Activated CD4-positive, alpha-beta T cell treated with anti-CD3 and anti-CD28 coated beads, Interleukin-2, Interleukin-4, amounts not matched to agents 100 ng/mL and 50 ng/mL, durations not matched to agents 16 hours and 8 hours (primary cell): ENCODE results near the gene CACNA2D2.

Experiments used
- DNase-seq: peaks from one replicate; pipeline ENCODE4 v3.0.0-alpha.2; 2020; ENCODE audit warnings: low spot score

CACNA2D2 gene

GRCh38 chr3:50393061-50393460, 110.4 kb downstream of the CACNA2D2 start:
- no peak for DNase-seq

GRCh38 chr3:50392101-50392715, 111.2 kb downstream of the CACNA2D2 start:
- no peak for DNase-seq

GRCh38 chr3:50390508-50391224, 112.8 kb downstream of the CACNA2D2 start:
- DNase-seq: no peak

- no peak for DNase-seq
These were observed 114.0 kb downstream of the CACNA2D2 start for GRCh38 chr3:50389414-50389767.

- no peak for DNase-seq
These were observed 114.6 kb downstream of the CACNA2D2 start for GRCh38 chr3:50388720-50389413.

GRCh38 chr3:50388016-50388719, 115.3 kb downstream of the CACNA2D2 start:
- no peak for DNase-seq

- no peak for DNase-seq
These were observed 117.7 kb downstream of the CACNA2D2 start for GRCh38 chr3:50385754-50386153.

GRCh38 chr3:50383750-50384149, 119.7 kb downstream of the CACNA2D2 start:
- no peak for DNase-seq

GRCh38 chr3:50382722-50383121, 120.7 kb downstream of the CACNA2D2 start:
- DNase-seq: no peak

GRCh38 chr3:50381383-50381782, 122.1 kb downstream of the CACNA2D2 start:
- no peak for DNase-seq

- no peak for DNase-seq
These were observed 122.9 kb downstream of the CACNA2D2 start for GRCh38 chr3:50380405-50381085.

GRCh38 chr3:50378757-50379156, 124.7 kb downstream of the CACNA2D2 start:
- DNase-seq: no peak

GRCh38 chr3:50378024-50378423, 125.4 kb downstream of the CACNA2D2 start:
- DNase-seq: no peak

- no peak for DNase-seq
These were observed 128.0 kb downstream of the CACNA2D2 start for GRCh38 chr3:50375258-50375931.

GRCh38 chr3:50374363-50375257, 128.8 kb downstream of the CACNA2D2 start:
- DNase-seq: no peak

- no peak for DNase-seq
These were observed 130.0 kb downstream of the CACNA2D2 start for GRCh38 chr3:50373146-50374051.

GRCh38 chr3:50372349-50372748, 131.1 kb downstream of the CACNA2D2 start:
- DNase-seq: no peak

GRCh38 chr3:50371133-50371685, 132.2 kb downstream of the CACNA2D2 start:
- DNase-seq: no peak

- no peak for DNase-seq
These were observed 132.8 kb downstream of the CACNA2D2 start for GRCh38 chr3:50370594-50370993.
